ENCODE data around the gene MAVS.
"Not testable (repeated sequence)": the region's sequence is repeated elsewhere in the genome, so short reads cannot be mapped to it uniquely, and the experiment has no call there.

Gene MAVS

DNA sequence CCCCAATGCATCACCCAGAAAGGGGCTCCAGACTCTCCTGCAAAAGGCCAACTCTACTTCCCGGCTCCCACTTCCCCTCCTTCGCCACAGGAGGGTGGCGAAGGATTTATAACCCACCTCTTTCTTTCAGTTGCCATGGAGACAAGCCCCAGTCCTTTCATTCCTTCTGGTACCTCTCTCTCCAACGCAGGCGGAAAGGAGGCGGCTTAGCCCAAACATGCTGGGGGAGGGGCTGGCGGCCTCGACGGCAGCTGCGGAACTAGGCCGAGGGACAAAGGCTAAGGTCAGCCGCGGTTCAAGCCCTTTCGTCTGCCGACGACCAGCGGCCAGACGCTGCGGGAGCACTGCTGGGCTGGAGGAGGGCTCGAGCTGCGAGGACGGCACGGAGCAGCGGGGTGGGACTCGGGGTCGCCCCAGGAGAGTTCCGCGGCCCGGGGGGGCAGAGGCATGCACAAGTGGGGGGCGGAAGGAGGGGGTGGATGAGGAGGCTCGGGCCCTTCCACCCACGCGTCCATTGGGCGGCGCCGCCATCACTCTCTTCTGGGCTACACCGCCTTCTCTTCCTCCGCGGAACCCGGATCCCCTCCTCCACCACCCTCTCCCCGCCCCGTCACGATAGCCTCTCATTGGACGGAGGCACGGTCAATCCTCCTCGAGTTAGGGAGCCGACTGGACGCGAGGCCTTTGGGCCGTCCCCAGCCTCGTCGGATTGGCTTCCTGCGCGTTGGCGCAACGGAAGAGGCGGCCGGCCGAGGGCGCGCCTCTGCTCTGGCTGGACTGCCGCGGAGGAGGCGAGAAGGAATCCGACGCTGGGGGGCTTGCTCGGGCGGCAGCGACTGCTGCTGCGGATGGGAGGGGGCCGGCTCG is 42.2 kb downstream of the MAVS start, which contains the start of gene PANK2:
Gene PANK2, plus strand, starts transcription at position 766 of the 867 bp plus-strand sequence.
- DNase-seq (ENCODE audit: low read depth) = peak; percentile 99

DNA sequence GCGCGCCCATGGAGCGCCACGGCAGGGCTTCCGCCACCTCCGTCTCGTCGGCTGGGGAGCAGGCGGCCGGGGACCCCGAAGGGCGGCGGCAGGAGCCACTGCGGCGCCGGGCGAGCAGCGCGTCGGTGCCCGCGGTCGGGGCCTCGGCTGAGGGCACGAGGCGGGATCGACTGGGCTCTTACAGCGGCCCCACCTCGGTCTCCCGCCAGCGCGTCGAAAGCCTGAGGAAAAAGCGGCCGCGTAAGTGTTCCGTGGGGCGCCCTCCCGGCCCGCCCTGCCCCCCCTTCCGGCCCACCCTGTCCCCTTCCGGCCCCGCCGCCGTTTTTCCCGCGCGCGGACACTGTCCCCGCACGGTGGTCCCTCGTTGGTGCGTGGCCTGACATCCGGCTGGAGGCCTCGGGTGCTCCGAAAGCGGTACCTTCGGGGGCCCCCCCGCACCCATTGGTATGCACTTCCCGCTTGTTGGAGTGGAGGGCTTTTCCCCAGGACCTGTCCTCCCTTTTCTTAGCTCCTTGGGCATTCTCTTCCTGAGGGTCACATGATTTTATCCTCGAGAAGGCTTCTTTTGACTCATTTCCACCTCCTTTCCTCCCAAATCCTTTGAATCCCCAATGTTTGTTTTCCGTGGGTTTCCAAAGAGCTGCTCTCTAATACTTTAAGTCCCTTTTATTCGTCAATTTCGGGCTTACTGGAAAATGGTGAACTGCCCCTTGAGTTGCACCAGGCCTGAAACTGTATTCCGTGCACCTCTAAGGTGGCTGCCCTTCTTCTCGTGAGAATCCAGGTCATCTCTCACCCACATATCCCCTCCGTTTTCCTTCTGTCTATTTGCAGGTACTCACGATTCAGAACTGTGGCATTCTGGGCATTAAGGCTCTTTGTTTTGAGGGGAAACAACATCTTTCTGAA is 43.1 kb downstream of the MAVS start:
- no peak for DNase-seq (ENCODE audit: low read depth)

DNA sequence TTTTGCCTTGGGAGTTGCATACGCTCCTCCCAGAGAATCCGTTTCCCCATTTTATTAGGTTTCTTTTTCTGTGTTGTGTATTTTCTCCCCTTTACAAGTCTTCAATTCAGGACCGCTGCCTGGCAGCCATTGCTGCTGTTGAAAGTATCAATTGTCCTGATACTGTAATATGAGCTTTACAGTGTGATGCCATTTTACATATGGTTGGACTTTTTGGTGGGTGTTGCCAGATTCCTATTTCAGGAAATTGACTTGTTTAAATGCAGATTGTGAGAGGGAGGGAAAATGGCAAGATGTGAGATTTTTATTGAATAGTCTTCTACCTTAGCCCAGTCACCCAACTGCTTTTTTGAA is 43.7 kb downstream of the MAVS start:
- no peak for DNase-seq (ENCODE audit: low read depth)

DNA sequence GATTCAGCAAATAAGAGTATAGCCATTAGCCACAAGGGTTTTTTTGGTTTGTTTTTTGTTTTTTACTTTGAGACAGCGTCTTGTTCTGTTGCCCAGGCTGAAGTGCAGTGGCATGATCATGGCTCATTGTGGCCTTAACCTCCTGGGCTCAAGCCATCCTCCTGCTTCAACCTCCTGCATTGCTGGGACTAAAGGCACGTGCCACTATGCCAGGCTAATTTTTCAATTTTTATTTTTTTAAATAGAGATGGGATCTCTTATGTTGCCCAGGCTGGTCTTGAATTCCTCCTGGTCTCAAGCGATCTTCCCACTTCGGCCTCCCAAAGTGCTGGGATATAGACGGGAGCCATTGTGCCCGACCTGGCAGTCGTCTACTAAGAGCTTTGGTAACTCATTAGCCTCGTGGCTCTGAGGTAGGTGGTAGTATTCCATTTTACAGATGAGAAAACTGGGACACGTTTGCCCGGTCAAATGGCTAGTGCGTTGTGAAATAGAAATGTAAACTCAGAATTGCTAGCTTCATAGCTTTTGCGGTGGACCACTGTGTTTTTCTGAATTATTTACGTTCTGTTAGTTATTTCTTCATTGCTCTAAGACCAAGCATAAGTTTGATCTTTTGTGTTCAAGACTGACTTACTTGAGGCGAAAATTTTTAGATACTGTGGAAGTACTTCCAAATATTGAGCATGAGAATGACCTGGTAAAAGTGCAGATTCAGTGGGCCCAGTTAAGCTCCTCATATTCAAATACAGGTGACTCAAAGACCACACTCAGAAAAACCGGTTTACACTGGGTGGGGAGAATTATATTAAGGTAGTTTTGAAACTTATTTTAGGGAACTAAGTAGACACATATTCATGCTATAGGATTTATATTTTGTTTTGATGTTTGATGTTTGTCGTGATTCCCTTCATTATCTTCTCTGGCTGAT is 44.6 kb downstream of the MAVS start:
- no peak for DNase-seq (ENCODE audit: low read depth)

DNA sequence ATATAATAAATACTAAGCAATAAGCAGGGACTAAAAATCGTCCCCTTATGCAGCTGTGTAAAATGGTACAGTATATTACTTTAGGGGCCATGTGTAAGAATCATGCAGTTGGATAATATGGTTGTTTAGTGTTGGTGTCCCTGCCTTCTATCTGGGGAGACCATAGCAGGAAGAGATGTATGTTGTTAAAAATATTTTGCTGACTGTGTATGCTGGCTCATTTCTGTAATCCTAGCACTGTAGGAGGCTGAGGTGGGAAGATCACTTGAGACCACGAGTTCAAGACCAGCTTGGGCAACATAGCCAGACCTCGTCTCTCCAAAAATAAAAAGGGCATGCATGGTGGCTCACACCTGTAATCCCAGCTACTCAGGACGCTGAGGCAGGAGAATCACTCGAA is 48.2 kb downstream of the MAVS start:
- no peak for DNase-seq (ENCODE audit: low read depth)

DNA sequence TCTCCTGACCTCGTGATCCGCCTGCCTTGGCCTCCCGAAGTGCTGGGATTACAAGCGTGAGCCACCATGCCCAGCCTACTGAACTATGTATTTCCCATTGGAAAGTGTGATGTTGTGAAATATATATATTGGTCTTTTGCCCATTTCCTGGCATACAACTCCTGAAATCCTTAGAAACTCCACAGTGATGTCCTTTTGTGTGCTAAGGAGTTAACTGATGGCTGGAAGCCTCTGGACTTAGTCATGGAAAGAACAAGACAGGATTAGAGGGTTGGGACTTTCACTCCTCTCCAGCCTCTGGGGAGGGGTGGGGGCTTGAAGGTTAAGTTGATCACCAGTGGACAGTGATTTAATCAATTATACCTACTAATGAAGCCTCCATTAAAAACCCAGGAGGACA is 49.7 kb downstream of the MAVS start:
- DNase-seq (ENCODE audit: low read depth) = peak; percentile 57

DNA sequence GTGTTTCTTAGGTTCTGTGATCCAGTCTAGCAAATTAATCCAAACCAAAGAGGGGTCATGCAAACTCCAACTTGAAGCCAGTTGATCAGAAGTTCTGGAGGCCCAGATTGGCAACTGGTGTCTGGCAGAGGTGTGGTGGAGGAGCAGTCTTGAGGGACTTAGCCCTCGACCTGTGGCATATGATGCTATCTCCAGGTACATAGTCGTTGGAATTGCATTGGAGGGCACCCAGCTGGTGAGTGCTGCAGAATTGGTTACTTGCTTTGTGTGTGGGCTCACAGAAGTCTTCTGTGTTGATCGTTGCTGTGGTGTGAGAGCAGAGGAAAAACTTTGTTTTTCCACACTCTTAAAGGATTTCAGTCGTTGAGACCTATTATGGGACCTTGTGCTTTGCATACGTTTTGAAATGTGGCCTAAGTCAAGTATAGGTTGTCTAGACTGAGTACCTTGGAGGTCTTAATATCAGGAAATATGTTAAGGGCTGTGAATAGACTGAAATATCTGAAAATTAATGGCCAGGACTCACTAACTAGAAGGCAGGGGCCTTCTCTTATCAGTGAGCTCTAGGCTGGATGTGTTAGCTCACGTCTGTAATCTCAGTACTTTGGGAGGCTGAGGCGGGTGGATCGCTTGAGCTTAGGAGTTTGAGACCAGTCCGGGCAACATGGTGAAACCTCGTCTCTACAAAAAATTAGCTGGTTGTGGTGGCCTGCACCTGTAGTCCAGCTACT is 50.4 kb downstream of the MAVS start:
- no peak for DNase-seq (ENCODE audit: low read depth)

DNA sequence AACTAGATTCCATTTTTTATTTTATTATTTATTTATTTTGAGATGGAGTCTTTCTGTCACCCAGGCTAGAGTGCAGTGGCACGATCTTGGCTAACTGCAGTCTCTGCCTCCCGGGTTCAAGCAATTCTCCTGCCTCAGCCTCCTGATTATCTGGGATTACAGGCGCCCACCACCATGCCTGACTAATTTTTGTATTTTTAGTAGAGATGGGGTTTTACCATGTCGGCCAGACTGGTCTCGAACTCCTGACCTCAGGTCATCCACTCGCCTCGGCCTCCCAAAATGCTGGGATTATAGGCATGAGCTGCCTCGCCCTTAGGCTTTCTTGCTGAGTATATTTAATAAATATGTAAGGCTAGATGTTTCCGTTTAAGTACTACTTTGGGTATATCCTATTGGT is 51.5 kb downstream of the MAVS start:
- not testable (repeated sequence) for DNase-seq (ENCODE audit: low read depth)

DNA sequence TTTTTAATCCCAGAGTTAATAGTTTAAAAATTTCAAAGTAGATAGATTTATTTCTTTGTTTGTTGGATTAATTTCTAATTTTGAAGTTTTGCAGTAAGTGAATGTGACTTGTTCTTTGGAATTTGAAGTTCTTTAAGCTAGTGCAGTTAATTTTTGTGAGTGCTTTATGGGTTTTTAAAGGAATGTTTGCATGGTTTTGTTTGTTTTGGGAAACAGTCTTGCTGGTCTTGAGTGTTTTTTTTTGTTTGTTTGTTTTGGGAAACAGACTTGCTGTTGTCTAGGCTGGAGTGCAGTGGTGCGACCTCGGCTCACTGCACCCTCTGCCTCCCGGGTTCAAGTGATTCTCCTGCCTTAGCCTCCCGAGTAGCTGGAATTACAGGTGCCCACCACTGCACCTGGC is 52.0 kb downstream of the MAVS start:
- DNase-seq (ENCODE audit: low read depth) = no peak

DNA sequence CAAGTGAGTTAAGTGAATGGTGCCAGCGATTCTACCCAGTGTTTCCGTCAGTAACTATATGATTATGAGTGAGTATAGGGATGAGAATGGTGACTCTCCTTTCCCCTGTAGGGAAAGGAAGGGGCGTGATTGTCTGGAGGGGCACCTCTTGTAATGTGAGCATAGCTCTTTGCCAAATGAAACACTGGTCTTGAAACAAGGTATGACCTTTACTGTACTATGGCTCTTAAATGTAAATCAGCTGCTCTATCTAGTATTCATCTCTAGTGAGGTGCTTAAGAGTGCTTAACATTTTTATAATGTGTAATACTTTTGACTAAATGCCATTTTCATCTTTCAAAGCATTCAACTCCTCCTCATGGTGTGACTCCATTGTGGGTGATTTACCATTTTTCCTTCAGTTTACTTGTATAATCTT is 53.6 kb downstream of the MAVS start:
- DNase-seq (ENCODE audit: low read depth) = no peak

DNA sequence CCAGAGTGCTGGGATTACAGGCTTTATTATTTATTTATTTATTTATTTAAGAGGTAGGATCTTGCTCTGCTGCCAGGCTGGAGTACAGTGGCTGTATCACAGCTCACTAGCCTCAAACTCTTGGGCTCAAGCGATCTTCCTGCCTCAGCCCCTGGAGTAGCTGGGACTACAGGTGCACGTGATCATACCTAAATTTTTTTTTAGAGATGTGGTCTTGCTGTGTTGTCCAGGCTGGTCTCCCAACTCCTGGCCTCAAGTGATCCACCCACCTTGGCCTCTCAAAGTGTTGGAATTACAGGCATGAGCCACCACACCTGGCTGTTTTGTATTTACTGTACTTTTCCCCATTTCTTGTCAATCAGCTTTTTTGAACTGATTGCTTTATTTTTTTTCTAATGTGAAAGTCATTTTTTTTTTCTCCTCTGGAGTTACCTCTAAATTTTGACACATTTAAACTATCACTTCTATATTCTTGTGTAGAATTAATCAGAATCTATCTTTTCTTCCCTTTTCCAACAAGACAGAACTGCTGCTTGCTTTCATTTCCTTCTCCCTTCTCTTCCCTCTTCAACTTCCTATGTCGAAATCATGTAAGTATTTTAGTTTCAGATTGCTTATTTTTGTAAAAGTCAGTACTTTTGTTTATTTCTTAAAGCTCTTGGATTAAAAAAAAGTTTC is 54.5 kb downstream of the MAVS start:
- DNase-seq (ENCODE audit: low read depth) = peak; percentile 42

DNA sequence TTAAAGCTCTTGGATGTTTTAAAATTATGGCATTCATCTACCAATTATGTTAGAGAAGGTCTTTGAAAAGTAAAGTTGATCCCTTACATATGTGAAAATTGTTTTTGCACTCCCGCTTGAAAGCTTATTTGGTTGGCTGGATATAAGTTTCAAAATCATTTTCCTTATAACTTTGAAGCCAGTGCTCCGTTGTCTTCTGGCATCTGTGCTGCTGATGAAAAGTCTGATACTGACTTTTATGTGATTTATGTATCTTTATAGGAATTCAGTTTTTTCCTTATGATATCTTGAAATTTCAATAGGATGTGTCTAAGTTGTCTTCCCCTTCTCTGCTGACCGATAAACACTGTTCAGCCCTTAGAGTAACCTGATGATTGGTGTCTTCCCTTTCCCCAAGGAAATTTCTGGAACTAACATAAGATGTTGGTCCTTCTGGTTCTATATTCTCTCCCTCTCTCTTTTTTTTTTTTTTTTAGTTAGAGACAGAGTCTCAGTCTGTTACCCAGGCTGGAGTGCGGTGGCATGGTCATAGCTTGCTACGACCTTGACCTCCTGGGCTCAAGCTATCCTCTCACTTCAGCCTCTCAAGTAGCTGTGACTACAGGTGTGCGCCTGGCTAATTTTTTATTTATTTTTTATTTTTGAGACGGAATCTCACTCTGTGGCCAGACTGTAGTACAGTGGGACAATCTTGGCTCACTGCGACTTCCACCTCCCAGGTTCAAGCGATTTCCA is 55.2 kb downstream of the MAVS start:
- DNase-seq (ENCODE audit: low read depth) = no peak

DNA sequence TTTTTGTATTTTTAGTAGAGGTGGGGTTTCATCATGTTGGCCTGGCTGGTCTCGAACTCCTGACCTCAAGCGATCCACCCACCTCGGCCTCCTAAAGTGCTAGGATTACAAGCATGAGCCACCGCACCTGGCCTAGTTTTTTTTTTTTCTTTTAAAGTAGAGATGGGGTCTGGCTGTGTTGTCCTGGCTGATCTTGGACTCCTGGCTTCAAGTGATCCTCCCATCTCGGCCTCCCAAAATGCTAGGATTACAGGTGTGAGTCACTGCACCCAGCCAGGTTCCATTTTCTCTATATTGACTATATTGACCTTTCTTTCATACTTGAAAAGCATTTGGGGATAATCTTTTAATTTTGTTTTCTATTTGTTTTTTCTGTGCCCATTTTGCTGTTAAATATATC is 55.8 kb downstream of the MAVS start:
- no peak for DNase-seq (ENCODE audit: low read depth)

DNA sequence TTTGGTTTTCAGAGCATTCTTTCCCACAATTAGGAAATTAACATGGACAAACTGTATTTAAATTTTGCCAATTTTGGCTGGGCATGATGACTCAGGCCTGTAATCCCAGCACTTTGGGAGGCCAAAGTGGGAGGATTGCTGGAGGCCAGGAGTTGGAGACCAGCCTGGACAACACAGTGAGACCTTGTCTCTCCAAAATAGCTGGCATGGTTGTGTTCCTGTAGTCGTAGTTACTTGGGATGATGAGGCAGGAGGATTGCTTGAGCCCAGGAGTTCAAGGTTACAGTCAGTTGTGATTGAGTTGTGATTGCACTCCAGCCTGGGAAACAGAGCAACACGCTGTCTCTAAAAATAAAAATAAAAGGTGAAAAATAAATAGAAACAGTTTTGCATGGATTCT is 57.6 kb downstream of the MAVS start:
- no peak for DNase-seq (ENCODE audit: low read depth)

DNA sequence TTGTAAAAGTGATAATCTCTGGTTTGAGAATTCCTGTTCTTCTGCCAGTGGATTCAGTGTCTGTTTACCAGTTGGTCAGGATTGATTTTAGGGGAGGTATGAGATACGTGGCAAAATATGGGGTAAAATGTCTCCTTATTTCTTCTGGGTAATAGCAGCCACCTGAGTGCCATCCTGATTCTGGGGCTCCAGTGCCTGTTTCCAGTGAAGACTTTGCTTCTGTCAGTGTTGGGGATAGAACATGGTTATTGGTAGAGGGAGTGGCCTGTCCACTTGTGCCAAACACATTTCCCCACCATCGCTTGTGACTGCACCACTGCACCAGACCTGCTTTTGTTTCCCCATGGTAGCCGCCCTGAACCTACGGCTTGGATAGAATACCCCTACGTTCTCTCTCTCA is 58.2 kb downstream of the MAVS start:
- no peak for DNase-seq (ENCODE audit: low read depth)

DNA sequence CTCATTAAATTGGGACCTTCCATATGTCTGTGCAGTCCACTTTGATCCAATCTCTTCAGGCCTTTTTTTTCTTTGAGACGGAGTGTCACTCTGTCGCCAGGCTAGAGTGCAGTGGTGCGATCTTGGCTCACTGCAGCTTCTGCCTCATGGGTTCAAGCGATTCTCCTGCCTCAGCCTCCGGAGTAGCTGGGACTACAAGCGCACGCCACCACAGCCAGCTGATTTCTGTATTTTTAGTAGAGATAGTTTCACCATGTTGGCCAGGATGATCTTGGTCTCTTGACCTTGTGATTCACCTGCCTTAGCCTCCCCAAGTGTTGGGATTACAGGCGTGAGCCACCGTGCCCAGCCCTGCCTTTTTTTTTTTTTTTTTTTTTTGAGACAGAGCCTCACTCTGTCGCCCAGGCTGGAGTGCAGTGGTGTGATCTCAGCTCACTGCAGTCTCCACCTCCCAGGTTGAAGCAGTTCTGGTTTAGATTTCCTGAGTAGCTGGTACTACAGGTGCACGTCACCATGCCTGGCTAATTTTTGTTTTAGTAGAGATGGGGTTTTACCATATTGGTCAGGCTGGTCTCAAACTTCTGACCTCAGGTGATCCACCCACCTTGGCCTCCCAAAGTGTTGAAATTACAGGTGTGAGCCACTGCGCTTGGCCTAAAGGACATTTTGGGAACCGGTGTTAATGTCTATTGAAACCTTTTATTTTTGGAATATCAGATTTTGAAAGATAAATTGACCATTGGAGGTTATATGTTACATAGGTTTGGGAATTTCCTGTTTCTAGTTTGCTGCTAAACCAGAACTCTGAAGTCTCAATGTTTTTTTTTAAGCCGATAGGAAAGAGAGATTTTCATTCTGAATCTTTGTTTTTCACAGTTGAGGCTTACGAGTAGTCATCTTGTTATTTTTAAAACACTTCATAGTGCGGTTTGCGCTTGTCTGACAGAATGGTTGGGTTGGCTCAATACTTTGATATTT is 60.4 kb downstream of the MAVS start:
- not testable (repeated sequence) for DNase-seq (ENCODE audit: low read depth)

DNA sequence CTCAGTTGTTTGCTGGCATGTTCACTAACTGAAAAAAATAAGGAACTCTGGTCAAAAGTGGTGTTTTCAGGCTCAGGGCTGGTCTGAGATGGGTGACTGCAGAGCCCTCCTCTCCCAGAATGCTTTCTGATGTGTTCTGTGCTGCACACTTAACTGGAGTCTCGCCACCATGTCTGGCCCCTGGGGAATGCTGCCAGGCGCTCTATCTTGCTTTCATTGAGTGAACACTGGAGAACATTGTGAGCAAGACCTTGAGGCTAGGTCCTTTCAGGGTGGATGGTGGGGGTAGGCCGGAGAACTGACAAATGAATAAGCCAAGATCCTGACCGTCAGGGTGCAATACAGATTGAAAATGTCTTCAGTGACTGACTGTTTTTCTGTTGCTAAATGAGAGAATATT is 62.0 kb downstream of the MAVS start:
- no peak for DNase-seq (ENCODE audit: low read depth)

DNA sequence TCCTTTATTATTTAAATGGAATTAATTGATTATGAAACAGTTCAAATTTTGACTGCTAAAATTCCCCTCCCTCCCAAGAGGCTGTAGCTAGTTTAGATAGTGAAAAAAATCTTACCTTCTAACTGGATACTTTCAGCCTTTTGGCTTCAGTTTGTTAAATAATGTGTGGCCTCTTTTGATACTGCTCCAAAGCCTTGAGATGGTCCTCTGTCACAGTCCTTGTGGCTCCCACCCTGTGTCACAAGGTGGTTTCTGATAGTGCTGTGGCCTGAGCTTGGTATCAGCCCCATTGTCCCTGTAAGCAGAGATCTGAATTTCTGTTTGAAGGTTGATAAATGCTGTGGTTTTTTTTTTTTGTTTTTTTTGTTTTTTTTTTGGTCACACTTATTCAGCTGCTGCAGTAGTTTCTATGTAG is 63.3 kb downstream of the MAVS start:
- DNase-seq (ENCODE audit: low read depth) = no peak

DNA sequence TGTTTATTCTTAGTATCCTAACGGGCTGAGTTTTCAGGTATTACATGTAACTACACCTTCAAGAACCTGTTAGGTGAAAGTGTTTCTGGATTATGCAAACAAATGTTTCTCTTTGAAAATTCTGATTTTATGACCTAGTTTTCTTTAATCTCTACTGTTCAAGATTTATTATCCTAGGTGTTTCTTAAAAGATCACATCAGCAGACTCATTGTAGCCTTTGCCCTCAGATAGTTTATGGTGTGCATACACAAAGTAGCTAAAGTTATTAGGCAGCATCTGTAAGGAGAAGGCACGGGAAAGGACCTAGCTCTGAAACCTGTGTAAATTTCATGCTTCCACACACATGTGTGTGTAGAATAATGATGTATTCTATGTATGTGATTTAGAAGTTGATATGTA is 64.2 kb downstream of the MAVS start:
- no peak for DNase-seq (ENCODE audit: low read depth)
